GM21360 (cell line): ENCODE data around the gene INHA.

Source experiments
- ATAC-seq: cut with Tn5 transposase; IDR thresholded peaks from one replicate; pipeline ENCODE4 v1.9.1; 2021; ENCODE audit warnings: mild to moderate bottlenecking, moderate library complexity; ENCODE audit not compliant: unreplicated experiment

The INHA gene

DNA sequence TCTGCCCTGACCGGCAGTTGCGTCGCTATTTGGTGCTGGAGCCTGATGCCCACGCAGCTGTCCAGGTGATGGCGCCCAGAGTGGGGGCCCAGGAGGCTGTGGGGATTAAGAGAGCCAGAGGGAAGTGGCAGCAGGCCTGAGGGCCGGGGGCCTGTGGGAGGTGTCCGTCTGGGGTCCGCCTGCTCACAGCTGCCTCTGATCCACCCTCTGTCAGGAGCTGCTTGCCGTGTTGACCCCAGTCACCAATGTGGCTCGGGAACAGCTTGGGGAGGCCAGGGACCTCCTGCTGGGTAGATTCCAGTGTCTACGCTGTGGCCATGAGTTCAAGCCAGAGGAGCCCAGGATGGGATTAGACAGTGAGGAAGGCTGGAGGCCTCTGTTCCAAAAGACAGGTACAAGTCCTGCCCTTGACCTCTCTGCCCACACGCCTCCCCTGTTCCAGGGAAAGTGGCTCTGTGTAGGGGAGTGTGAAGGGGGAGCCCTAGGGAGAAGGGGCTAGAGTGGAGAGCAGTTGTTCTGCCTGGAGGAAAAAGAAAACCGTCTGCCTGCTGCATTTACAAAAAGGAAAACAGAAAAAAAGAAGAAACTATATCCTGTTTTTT is 37.1 kb downstream of the INHA start:
- no peak for ATAC-seq

DNA sequence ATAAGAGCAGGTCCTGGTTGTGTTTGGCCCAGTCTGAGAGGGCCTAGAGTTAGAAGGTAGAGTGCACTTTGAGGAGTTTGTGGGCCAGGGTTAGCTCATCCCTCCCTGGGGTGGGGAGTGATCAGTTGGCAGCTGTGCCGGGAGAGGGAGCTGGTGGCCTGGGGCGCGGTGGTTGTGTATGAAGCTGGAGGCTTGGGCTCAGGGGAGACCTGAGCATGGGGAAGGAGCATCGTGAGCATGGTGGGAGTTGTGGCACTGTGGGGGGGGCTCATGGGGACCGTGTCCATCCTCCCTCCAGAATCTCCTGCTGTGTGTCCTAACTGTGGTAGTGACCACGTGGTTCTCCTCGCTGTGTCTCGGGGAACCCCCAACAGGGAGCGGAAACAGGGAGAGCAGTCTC is 39.2 kb downstream of the INHA start:
- ATAC-seq = no peak

DNA sequence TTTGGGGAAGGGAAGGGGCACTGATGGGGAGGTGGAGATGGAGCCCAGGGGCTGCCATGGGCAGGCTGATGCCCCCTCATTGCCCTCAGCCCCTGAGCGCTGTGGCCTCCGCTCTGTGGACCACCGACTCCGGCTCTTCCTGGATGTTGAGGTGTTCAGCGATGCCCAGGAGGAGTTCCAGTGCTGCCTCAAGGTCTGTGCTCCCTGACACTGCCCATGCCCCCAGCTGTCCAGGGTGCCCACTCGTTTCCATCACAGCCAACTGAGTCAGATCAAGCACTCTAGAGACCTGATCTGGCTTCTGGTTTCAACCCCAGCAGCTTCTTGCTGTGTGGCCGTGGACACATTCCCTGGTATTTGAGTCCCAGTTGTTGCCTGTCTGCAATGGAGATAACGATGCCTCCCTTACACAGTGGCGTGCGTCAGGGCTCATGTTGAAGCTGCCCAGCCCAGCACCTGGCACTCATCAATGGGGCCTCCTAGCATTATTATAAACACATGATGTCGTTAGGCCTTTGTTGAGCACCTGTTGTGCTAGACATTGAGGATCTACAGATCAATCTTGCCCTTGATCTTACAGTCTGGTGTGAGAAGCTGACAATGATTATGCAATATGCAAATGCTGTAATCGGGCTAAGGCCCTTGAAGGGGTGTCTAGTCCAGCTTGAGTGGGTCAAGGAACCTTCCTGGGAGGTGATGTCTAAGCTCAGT is 39.9 kb downstream of the INHA start:
- ATAC-seq = no peak

DNA sequence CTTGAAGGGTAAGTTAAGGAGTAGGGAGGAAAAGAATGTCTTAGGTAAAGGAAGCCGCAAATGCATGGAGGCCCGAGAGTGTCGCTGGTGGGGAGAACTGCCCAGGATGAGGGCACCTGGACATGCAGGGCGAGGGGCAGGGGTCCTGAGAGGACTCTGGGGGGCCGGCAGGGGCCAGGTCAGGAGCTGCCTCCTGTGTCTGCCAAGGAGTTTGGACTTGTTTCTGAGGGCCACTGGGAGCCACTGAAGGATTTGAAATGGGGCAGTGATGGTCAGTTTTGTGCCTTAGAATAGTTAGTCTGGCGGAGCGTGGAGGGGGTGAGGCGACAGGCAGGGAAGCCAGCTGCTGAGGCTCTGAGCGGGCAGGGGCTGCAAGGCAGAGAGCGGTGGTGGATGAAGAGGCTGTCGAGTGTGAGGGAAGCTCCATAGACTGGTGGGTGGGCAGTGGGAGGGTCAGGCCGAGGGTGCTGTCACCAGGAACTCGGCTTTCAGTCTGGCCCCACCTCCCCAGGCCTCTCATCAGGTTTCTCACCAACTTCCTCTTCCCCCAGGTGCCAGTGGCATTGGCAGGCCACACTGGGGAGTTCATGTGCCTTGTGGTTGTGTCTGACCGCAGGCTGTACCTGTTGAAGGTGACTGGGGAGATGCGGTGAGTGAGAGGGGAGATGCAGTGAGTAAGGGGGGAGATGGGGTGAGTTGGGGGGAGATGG is 40.6 kb downstream of the INHA start:
- ATAC-seq = no peak

DNA sequence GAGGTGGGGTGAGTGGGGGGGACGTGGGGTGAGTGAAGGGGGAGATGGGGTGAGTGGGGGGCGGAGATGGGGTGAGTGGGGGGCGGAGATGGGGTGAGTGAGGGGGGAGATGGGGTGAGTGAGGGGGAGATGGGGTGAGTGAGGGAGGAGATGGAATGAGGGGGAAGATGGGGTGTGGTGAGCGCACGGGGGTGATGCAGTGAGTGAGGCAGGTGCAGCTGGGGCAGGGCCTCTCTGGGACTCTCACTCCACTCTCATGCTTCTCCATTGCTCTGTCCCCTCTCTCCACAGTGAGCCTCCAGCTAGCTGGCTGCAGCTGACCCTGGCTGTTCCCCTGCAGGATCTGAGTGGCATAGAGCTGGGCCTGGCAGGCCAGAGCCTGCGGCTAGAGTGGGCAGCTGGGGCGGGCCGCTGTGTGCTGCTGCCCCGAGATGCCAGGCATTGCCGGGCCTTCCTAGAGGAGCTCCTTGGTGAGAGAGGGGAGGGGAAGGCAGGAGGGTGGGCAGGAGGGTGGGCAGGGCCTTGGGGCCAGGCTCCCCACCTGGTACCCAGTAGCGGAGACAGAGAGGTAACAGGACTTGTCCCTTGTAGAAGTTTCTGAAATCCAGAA is 41.5 kb downstream of the INHA start:
- ATAC-seq = no peak

DNA sequence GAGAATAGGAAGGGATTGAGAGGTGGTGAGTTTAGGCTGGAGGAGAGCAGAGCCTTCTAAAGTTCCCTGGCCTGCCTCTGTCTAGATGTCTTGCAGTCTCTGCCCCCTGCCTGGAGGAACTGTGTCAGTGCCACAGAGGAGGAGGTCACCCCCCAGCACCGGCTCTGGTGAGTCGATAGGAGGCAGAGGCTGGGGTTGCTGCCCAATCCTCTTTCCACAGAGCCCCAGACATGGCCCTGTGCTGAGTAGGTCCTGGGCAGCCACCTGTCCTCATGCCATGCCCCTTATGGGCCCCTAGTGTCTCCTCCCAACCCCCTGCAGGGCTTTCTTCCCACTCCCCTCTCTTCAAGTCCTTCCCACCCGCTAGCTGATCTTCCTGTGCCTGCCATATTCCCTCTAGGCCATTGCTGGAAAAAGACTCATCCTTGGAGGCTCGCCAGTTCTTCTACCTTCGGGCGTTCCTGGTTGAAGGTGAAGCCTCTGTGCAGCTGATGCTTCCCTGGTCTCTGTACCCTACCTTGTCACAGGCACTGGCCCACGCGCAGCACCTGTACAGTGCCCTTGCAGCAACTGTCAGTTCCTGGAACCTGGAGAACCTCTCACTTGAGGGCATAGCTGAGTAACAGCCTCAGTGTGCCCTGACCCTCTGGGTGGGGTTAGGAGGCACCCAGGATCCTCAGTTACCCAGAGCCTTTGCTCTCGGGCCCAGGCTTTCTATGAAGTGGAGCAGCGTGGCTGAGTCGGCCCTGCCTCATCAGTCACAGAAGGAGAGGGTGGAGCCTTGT is 42.2 kb downstream of the INHA start:
- no peak for ATAC-seq

DNA sequence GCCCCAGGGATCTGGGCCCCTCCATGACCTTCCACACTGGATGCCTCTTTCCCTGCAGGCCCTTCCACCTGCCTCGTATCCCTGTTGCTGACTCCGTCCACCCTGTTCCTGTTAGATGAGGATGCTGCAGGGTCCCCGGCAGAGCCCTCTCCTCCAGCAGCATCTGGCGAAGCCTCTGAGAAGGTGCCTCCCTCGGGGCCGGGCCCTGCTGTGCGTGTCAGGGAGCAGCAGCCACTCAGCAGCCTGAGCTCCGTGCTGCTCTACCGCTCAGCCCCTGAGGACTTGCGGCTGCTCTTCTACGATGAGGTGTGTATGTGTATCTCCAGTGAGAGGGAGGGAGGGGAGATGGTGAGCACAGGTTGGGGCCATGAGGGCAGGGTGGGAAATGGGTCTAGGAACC is 42.9 kb downstream of the INHA start:
- ATAC-seq = no peak

DNA sequence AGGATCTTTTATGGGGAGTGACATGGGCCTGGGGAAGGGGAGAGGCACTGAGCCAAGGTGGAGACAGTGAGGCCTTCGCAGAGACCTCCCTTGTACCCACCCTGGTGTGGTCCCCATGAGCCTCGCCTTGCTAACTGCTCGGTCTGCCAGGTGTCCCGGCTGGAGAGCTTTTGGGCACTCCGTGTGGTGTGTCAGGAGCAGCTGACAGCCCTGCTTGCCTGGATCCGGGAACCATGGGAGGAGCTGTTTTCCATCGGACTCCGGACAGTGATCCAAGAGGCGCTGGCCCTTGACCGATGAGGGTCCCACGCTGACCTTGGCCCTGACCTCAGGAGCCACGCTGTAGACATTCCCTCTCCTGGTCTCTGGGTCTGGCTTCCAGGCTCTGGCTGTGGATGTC is 43.8 kb downstream of the INHA start:
- no peak for ATAC-seq

DNA sequence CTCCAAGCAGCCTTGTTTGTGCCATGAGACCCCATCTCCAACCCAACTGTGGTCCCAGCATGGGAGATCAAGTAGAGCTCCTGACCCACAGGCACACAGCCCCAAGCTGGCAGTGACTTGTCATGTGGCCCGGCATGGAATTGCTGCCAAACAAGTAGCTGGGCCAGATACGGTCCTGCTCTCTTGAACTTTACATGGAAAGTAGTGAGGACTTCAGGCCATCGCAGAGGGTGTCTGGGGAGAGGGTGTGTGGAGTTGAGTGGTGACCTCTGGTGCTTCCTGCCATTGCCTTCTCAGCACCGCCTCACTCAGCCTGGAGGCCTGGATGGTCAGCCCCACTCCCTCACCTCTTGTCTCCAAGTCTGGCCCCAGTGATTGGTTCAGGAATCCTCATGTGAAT is 44.4 kb downstream of the INHA start:
- no peak for ATAC-seq

DNA sequence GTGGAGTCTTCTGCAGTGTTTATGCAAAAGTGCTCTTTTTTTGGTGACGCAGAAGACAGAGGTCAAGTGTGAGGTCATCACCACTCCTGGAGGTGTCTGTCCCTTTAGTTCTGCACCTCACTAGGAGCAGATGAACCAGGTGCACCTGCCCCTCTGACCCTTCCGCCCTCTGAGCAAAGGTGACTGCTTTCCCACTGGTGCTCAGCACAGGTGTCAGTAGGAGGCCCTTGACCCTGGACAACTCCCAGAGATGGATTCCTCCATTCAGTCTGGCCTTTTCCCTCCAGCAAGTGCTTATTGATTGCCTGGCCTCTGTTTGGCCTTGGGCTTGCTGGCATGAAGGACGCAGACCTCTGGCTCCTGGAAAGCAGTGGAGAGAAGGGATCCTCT is 46.6 kb downstream of the INHA start:
- ATAC-seq = no peak

DNA sequence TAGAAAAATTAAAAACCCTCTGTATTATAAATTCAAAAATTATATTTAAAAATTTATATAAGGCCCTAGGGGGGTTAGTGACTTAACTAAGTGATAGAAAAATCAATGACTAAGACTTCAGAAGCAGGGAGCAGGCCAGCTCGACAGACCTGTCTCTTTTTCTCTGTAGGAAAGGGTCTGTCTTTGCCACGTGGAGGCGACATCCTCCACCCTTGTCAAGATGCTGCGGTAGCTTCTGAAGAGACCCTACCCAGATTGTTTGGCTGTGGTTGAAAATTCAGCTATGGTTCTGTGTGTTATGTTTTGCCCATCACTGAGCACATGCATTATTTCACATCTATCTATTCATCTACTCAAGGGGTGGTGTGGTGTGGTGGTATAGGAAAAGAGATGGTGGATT is 47.1 kb downstream of the INHA start:
- ATAC-seq = no peak

DNA sequence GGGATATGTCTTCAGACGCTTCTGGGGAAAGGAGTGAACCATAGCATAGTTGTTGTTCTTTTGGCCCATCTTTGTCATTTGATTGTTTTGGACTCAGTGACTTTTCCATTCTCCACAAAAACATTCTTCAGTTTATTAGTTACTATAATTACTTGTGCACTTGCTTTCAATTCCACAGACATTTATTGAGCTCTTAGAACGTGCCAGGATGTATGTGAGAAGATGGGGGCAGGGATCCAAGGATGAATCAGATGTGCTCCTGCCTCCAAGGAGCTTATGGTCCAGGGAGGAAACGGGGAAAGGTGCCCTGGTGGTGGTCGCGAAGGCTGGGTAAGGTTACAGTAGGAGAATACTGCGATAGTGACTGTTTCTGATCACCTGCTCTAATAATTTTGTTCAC is 48.4 kb downstream of the INHA start:
- no peak for ATAC-seq

DNA sequence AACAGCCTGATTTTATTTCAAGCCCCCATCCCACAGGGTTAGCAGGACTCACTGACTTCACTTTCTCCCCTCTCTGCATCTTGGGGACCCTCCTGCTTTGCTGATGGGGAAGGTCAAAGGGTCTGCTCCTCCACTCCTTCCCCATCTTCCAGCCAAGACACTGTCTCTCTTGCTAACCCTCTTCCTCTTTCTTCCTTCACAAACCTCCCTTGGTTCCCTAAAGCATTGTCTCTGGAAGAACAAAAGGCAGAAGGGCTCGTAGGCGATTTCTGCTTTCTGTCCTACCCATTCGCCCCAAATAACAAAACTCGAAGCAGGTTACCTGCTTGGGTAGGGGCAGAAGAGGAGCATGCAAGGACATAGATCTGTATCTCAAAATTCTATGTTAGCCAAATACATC is 49.8 kb downstream of the INHA start:
- ATAC-seq = no peak

DNA sequence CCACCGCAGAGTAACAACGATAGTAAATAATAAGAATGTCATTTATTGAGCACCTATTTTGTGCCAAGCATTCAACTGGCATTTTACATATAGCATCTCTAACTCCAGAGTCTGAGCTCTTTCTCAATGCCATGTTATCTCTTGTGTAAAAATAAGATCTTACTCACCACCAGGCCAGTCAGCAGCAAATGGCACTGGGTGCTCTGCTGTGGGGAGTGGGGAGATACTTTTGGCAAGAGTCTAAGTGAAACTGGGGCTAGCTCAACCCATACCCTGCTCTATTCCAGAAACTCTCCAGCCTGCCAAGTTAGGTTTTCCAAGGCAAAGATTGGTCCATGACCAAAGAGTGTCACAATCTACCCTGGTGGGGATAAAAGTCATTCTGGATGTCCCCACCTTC is 50.4 kb downstream of the INHA start:
- ATAC-seq = no peak

DNA sequence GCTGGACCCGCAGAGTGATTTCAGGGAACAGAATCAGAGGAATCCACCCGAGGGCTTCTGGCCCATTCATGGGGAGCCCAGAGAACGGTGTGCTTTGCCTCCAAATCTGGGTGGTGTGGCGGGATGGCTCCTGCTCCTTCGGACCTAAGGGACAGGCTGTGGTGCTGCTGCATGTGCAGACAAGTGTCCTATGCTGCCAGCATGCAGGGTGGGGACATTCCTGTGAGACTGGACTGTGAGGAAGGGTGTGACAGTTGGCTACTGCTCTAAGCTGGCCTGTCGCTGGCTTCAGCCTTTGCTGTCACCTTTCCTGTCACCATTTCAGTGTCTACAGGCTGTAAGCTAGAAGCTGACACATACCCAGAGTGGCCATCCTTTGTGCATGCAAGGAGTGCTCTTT is 52.5 kb downstream of the INHA start:
- ATAC-seq = no peak

DNA sequence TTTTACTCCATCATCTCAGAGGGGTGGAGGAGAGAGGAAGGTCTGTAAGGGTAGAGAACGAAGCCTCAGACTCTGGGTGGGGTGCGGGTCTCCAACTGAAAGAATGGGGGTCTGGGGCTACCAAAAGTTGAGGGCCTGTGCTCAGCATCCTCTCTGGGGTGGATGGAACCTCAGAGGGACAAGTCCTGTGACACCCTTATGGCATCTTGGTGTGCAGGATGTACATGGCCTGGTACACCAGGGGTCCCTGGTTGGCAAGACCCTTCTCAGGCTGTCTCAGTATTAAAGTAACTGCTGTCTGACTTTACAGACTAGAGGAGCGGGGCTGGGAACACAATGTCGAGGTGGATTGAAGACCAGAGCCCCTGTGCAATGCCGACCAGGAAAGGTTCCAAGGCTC is 53.1 kb downstream of the INHA start:
- ATAC-seq = no peak
